ENCODE results near the gene CLEC16A.

Gene CLEC16A

DNA sequence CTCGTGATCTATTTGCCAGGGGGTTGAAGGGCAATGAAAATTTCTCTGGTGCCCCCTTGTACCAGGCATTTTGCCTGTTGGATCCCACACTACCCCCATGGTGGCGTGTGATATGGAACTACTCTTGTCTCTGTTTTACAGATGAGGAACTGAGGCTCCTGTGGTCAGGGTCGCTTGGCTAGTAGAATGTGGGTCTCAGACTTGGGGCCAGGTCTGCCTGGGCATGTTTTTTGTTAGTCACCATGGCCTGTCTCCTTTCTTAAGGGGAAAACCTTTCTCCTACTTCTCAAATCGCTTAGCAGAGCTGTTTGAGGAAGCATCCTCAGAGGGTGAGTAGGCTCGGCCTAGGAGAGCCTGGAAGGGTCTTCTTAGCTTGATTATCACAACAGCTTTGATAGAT, 51.2 kb downstream of the CLEC16A start:
- no peak for DNase-seq

DNA sequence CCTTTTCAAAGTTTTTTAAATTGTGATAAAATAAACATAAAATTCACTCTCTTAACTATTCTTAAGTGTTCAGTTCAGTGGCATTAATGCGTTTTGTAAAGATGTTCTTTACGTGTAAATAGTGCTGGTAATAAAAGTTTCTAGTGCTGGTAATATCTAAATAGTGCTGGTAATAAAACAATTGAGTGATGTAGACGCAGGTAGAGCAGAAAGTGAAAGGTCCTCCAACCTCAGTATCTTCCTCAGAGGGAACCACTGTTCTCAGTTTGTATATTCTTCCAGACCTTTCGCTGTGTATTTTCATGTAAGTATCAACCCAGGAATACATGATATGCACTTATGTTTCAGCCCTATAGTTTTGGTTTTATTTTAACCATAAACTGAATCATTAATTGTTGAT, 53.1 kb downstream of the CLEC16A start:
- DNase-seq: no peak

DNA sequence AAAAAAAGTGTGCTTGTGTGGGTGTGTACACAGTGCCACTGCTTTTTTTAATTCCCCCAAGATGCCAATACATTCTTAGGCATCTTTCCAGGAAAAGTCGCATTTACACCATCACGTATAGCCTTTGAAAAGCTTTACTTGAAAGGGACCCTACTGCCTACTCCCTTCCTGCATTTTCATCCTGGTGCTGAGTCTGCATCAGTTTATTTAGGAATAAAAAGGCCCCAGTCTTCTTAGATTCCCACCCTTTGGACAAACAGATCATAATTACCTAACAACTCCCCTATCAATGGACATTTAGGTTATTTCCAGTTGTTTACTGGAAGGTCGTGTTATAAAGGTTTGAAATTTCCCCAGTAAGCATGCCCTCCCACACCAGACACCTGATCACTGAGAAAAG, 54.9 kb downstream of the CLEC16A start:
- DNase-seq: no peak

DNA sequence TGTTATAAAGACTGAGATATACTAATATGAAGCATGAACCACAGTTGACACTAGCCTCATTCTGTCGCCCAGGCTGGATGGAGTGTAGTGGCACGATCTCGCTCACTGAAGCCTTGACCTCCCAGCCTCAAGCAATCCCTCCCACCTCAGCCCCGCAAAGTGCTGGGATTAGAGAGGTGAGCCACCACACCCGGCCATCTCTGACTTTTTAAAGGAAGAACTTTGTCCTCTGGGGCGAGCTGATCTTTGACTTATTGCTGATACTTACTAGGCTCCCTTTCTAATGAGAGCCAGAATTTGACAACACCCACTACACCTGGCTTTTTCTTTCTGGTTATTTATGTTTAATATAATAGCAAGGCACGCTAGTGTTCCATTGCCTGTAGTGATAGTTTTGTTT, 57.2 kb downstream of the CLEC16A start:
- DNase-seq: no peak

DNA sequence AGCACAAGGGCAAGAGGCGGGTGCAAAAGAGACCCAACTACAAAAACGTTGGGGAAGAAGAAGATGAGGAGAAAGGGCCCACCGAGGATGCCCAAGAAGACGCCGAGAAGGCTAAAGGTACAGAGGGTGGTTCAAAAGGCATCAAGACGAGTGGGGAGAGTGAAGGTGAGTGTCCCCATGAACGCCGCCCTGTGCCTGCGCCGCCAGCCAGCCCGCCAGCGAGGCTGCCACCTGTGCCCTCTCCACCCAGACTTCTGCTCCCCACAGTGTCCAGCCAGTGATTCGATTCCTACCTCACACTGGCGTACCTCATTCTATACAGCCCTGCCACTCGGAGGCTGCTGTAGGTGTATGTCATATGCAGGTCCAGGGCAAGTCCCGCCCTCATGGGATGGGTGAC, 58.8 kb downstream of the CLEC16A start:
- DNase-seq: no peak

DNA sequence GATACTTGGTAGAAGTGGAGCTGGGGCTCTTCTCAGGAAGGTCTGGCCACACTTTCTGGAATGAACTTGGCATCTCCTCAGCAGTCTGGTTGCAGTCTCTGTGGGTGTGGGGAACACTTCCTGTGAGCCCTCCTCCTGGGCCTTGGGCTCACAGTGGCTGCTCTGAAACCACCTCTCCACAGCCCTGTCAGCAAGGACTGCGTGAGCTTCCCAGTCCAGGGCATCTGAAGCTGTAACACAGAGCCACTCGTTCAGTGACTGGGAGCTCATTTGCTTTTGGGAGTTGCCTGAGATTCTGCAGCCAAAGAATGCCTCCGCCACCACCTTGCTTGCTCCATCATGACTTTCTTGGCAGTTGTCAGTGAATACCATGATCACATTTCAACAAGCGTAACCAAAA, 60.0 kb downstream of the CLEC16A start:
- DNase-seq: no peak

DNA sequence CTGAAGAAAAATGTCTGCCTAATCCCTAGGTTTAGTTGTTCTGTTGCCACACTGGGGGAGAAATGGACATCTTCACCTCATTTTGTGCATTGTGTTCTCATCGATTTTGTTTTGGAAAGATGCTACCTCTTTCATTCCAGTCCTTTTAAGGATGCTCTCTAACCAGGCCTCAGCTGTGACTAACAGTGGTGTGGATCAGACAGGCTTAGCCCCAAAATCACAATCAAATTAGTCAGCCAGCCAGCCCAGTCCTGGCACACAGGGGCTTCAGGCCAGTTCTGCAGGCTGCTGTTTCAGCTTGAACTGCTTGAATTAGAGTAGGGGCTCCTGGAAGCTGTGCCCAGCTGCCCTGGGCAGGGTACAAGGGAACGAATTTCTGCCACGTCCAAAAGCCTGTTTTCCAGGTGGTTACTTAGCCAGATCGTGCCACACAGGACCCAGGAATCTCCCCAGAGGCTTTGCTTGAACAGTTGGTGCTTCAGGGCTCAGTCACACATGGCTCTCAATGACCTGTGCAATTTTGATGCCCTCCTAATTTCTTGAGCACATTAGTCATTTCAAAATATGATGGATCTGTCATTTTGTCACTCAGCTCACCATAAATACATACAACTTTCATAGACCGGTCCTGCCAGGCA, 60.7 kb downstream of the CLEC16A start:
- no peak for DNase-seq

DNA sequence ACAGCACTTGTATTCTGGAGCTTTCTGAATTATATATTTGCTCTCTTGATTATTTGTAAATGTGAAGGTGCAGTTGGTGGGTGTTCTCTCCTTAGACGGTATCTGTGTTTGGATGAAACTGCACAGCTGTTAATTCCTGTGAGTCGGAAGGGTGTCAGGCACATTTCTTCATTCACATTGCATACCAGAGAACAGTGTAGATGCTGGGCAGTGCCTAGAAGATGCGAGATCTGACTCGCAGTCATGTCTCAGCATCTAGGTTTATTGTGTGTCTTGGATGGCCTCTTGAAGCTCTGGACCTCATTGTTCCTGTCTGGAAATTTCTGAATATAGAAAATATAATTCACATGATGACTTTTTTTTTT, 61.2 kb downstream of the CLEC16A start:
- DNase-seq: no peak

DNA sequence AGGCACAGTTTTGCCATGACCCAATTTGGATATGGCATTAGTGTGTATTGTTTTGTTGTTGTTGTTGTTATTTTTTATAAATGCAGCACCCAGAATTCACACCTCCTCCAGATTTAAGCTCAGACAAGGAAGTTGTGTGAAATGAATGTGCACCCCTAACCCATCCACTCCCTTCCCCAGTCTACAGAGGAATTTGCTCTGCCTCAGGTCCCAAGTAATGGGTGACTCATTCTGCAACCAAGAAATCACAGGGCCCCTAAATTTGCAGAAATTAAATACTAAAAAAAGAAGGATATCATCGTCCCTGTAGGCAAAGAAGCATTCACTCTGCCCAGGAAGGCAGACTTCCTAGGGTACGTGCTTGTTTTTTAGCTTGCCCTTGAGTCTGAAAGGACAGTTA, 62.3 kb downstream of the CLEC16A start:
- no peak for DNase-seq

DNA sequence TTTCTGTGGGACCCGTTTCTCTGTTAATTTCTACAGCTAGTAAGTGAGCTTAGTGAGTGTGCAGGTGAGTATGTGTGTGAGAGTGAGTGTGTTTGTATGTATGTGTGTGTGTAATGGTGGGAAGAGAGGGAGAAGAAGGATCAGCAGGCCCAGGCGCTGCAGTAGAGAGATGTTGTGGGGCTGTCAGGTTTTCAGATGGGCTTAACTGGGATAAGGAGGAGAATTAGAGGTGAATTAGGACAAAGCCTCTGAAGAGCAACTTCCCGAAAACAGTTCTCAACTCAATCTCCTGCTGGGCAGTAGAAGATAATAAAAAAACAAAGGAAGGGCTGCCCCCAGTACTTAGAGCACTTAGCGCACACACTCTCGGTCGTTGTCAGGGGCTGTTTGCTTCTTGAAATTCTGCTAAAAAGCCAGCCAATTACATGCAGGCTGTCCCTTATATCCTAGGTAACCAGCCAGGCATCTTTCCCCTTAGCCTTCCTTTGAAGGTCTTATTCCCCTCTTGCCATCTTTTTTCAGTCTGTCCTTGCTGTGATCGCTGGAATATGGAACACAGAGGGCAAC, 63.4 kb downstream of the CLEC16A start:
- DNase-seq: no peak

DNA sequence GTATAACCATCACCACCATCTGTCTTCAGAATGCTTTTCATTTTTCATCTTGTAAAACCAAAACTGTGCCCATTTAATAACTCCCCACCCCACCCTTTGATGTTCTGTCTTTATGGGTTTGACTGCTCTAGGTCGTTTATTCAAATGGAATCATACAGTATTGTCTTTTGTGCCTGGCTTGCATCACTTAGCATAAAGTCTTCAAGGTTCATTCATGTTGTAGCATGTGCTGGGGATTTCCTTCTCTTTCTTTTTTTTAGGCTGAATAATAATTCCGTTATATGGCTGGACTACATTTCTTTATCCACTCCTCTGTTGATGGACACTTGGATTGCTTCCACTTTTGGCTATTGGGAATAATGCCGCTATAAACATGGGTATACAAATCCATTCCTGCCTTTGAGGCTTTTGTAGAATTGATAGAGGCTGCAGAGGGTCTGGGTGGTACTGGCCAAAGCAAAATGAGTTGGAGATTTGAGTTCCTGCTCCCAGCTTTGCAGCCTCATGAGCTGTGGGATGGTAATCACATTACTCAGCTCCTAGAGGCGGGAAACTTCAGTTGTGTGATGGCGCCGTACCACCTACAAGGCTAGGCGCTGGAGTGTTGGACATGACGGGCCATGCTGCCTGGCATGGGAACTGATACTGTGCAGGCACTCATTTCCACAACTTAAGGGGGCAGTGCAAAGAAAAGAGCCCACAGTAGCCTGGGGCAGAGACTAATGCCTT, 64.8 kb downstream of the CLEC16A start:
- DNase-seq: no peak

DNA sequence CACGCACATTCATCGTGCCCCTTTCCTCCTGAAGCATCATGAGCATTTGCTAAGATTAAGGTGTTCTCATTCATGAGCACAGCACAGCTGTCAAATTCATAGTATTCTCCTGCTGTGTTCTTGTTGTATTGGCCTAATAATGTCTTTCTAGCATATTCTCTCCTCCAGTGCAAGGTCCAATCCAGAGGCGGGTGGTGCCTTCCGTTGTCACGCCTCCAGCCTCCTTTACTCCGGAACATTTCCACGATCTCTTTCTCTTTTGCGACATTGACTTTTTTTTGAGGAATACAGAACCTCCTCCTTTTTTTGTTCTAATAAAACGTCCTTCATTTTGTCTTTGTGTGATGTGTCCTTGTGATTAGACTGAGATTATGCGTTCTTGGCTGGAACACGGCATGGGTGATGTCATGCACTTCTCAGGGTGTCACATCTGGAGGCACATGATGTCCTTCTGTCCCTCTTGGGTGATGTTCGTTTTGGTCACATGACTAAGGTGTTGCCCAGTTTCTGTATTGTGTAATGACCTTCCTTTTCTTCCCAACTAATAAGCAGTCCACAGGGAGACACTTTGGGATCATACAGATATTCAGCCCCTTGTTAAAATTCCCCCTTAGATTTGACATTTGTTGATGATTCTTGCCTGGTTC, 66.3 kb downstream of the CLEC16A start:
- no peak for DNase-seq

DNA sequence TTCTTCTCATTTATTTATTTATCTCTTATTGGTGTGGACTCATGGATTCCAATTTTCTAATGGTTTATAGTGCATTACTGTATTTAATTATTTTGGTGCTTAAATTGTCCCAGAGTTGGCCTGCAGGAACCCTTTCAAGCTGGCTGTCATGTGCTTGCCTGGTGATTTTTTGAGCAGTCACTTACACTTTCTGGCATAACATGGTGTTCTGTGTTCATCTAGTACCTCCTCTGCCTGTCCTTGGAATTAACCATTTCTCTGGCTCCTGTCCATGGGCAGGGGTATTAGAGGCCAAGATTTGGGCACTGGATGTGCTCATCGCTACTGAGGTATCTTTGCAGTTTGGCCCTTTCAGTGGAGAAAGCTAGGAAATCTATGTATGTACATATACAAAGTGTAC, 67.0 kb downstream of the CLEC16A start:
- no peak for DNase-seq

DNA sequence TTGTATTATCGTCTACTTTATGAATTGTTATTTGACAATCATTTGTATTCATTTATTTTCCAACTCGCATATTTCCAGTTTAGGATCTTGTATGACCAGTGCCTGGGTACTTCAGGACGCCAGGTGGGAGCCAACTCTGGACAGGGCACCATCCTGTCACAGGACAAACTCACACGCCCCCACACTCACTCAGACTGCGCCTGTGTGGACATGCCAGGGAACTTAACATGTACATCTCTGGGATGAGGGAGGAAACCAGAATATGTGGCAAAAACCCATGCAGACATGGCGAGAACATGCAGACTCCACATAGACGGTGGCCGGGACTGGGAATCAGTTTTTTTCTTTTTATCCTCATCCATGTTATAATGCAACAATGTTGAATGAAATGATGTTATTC, 68.5 kb downstream of the CLEC16A start:
- DNase-seq: no peak

DNA sequence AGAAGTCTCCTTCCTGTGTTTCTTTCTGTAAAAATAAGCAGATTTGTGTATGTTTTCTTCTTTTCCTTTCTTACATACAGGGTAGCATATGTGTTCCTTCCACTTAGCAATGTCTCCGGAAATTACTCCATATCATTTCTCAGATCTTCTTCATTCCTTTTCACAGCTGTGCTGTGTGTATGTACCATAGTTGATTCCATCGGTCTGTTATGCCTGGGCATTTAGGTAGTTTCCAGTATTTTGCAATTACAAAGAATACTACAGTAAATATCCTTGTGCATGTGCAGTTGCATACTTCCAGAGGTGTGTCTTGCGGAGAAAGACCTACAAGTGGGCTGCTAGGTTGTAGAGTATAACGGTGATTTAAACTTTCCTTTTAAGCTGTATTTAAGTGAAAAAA, 69.8 kb downstream of the CLEC16A start:
- DNase-seq: no peak

DNA sequence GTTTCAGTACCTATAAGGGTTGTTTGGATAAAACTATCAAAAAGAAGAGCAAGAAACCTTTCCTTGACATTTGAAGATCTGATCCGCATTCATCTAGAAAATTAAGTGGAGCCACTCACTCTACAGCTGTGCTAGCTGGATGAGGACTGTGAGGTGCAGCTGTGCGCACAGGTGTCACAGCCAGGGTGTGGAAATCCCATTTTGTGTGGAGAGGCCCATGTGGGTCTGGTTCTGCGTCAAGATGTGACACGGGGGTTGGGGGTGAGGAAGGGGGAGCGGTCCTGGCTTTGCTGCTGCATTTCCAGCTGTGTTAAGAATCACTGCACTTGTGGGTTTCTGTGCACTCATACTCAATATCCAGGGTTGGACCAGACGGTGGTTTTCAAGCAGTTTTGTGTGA, 70.7 kb downstream of the CLEC16A start:
- DNase-seq: no peak

DNA sequence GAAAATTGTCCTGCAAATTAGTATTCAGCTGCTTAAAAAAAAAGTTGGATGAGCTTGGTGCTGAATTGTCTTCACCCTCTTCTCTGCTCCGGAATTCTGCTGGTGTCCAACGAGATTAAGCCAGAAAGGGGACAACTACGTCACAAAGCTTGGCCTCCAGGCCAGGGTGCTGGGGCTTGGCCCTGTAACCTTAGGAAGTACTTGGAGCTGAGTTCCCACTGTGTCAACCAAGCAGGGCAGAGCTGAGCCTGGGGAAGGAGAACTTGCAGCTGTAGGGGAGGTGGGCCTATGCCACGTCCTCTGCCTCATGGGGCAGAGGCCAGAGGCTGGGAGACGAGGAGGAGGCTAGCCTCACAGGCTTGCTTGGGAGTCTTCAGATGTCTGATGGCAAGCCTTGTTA, 71.2 kb downstream of the CLEC16A start:
- DNase-seq: no peak

DNA sequence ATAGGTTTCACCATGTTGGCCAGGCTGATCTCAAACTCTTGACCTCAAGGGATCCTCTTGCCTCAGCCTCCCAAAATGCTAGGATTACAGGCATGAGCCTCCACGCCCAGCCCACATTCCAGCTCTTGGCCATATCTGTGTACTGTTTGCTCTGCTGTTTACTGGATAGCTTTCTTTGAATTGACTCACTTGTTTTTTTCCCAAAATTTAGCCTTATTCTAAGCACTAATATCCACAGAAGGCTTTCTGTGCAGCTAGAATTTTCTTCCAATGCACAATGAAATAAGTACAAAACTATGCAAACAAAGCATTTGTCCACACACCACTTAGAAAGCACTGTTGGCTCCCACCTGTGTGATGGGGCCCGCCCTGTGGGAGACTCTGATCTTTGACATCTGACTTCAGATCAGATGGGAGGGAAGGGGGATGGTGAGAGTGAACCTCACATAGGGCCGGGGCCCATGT, 72.2 kb downstream of the CLEC16A start:
- DNase-seq: no peak

DNA sequence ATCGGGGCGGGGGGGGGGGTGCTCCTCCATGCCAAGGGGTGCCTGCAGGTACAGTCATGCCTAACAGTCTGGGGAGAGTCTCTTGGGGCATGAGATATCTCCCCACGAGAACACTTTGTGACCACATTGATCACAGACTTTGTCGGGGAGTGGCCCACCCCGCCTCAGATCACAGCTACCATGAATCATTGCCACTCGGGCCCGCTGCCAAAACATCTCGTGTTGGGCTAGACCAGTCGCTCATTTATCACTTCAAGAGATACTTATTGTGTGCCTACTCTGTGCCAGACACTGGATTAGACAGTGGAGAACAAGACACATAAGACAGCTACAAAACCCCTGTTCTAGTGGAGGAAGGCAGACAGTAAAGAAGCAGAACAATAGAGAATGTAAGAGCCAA, 72.6 kb downstream of the CLEC16A start:
- peak; percentile 42 for DNase-seq

DNA sequence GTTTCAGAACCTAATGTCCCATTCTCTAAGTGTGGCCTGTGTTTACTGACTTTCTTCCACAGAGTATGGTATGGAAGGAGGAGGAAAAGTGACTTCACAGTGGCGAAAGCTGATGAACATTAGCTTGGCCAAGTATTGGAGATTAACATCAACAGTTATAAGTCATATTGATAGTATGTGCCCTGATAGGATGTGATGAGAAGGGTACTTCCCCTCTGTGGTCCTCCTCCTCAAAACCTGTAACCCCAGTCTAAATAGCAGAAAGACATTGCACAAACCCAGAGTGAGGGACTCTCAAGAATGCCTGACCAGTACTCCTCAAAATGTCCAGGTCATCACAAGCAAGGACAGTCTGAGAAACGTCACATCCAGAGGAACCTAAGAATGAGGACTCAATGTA, 73.1 kb downstream of the CLEC16A start:
- DNase-seq: no peak

DNA sequence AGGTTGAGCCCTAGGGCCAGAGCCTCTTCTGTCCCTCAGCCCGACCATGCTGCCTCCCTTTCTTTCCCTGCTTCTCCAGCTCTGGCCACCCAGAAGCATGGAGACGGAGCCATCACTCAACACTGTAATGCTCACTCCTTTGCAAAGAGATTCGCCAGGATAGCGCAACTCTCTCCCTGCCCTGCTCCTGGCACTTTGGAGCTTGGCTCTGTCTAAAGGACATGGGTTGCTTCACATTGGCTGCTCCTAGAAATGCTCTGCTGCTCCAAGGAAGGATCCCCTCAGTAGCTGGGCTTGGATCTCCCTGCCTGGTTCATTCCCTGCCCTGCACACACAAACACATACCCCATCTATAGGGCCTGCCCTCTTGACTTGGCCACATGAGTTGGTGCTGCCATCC, 76.0 kb downstream of the CLEC16A start:
- no peak for DNase-seq

DNA sequence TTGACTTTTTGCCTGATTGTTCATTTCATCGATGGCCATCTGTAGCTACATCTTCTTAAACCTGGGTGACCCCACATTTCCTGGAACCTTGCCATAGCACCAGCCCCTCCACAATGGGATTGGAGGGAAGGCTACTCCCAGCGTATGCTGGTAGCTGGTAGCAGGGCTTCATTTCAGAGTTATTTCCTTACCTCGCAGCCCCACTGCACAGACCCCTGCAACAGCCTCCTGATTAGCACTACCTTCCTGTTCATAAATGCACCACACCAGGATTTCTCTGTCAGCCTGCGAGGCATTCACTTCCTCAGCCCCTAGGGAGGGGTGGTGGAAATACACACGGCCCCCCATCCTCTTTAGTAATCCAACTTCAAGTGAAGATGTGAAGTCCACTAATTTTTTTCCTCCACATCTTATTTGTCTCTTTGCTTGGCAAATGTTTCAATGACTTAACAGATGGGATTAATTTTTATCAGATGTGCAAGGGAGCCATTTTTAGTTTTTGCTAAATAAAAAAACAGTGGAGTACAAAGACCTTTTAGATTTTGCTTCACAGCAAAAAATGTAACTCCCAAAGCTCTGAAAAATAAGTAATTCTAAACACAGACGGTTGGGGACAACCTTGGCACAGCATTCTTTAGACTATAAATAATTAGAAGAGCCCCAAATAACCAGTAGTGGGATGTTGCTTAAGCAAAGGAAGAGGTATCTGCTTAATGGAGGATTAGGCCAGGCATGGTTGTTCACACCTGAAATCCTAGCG, 76.6 kb downstream of the CLEC16A start:
- no peak for DNase-seq

DNA sequence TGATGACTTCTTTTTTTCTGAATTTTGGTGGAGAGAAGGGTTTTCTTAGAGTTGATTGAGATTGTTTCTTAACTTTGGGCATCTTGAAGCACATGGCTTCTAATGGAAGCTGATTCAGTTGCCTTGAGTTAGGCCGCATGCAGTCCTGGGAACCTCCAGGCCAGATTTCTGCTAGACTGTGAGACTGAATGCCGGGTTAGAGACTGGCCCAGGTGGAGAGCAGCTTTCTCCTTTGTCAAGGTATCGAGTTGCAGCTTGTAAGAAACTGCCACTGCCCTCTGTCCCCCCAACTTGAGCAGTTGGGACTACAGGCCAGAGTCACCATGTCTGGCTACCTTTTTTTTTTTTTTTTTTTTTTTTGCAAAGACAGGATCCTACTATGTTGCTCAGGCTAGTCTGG, 77.6 kb downstream of the CLEC16A start:
- DNase-seq: no peak
